ENCODE data around the gene PDXDC1. TPM values are rescaled to one million over a fixed set of nuclear protein-coding genes. Genes with fewer than 3 reads are reported as not detected.
"Not testable (repeated sequence)": the region's sequence is repeated elsewhere in the genome, so short reads cannot be mapped to it uniquely, and the experiment has no call there.

The PDXDC1 gene
- total RNA-seq, 2 donors from 2014 or later: 253 to 267 TPM

DNA sequence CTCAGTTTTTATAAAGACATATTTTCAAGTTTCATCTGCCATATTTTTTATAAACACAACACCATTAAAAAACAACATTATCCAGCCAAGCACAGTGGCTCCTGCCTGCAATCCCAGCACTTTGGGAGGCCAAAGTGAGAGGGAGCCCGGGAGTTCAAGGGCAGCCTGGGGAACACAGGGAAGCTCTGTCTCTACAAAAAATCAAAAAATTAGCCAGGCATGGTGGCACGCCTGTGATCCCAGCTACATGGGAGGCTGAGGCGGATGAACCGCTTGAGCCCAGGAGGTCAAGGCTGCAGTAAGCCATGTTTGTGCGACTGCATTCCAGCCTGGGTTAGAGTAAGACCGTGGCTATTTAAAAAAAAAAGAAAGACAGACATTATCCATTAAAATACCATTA, 98.3 kb downstream of the PDXDC1 start:
- no peak overlapping the region for H3K27ac ChIP-seq
- H3K4me1 ChIP-seq: no peaks in the 10 kb centered on the region
- intact Hi-C loops (cut with DNase I): loop anchor here (10.0 kb wide), 1 partner anchor 392 kb away; no protein-coding TSS in a partner anchor
- H3K27me3 ChIP-seq: no peaks in the 10 kb centered on the region
- peaks cover 4% of the 10 kb centered on the region for H3K36me3 ChIP-seq
- no peak for TF ChIP-seq CTCF (IDR thresholded peaks at IDR 0.05)
- DNase-seq: no peak
- H3K9me3 ChIP-seq: no peaks in the 10 kb centered on the region
- no peak overlapping the region for H3K4me3 ChIP-seq
- H3K9ac ChIP-seq (ENCODE audit: low read depth in 2 of 2, low read length in 2 of 2): no peak overlapping the region

DNA sequence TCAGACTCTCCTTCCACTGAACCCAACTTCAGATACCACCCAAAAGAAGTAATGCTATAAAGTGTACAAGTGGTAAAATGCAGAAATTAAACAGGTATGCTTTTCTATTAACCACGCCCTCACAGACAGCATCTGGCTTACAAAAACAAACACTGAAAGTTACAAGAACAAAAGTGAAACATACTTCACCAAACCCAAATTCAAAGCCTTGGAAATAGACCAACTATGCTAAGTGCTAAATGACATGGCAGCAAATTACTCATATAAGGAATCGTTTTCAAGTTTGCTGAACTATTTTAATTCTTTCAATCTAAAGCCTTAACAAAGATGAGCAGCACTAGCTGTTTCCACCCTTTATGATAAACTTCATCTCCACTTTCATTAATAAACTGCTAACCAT, 101.3 kb downstream of the PDXDC1 start:
- H3K36me3 ChIP-seq: not testable (repeated sequence)

GRCh38 chr16:15080883-15081282, 106.1 kb downstream of the PDXDC1 start:
- DNase-seq; H3K36me3 ChIP-seq; H3K4me3 ChIP-seq; intact Hi-C loops (cut with DNase I); H3K4me1 ChIP-seq; H3K9me3 ChIP-seq; H3K27me3 ChIP-seq; H3K9ac ChIP-seq (ENCODE audit: low read depth in 2 of 2, low read length in 2 of 2); H3K27ac ChIP-seq: not testable (repeated sequence)

More for the DNA sequence above, 101.3 kb downstream of the PDXDC1 start:
- not testable (repeated sequence) for H3K9ac ChIP-seq (ENCODE audit: low read depth in 2 of 2, low read length in 2 of 2); H3K4me1 ChIP-seq; H3K4me3 ChIP-seq; H3K27me3 ChIP-seq; H3K9me3 ChIP-seq; H3K27ac ChIP-seq; DNase-seq
- intact Hi-C loops (cut with DNase I): loop anchor here (10.0 kb wide), 1 partner anchor 389 kb away; no protein-coding TSS in a partner anchor

- H3K27me3 ChIP-seq; H3K9ac ChIP-seq (ENCODE audit: low read depth in 2 of 2, low read length in 2 of 2); H3K36me3 ChIP-seq; H3K27ac ChIP-seq; H3K4me1 ChIP-seq; DNase-seq; H3K4me3 ChIP-seq; H3K9me3 ChIP-seq; intact Hi-C loops (cut with DNase I): not testable (repeated sequence)
Measured at GRCh38 chr16:15082788-15083187, 108.0 kb downstream of the PDXDC1 start.

DNA sequence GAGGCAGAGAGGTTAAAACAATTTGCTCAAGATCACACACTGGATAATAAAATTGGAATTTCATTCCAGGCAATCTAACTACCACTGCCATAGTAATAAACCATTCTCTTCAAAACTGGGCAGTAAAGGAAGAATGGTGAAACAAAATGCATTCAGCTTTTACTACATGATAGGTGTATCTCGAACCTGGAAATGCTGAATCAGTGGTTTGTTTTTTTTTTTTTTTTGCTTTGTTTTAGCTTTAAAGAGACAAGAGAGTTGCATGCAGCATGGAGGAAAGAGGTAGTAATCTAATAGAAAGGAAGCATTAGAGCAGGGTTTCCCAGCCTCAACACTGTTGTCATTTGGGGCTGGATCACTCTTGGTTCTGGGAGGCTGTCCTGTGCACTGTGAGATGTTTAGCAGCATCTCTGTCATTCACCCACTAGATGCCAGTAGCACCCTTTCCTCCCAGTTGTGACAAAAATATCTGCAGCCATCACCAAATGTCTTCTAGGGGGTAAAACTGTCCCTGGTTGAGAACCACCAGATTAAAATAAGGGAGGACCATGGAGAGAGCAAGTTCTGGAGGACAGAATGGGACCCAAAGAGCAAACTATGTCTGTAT, 115.9 kb downstream of the PDXDC1 start:
- H3K9ac ChIP-seq (ENCODE audit: low read depth in 2 of 2, low read length in 2 of 2); H3K4me1 ChIP-seq; DNase-seq; H3K36me3 ChIP-seq; intact Hi-C loops (cut with DNase I); H3K4me3 ChIP-seq; H3K27me3 ChIP-seq; H3K9me3 ChIP-seq; H3K27ac ChIP-seq: not testable (repeated sequence)

DNA sequence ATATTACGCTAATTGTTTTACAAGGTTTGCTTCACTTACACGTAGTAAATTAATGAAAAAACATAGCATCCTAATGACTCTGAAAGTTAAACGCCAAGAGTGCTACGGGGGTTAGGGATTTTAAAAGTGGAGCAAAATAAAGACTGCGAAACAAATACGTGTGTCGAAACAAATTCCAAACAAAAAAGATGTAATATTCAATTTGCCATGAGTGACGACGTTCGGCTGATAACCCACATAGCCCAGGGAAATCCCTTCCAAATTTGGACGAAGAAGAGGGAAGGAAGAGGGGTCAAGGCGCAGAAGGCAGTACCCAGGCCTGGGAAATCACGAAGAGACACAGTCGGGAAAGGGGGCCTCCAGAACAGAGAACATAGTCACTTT, 118.7 kb downstream of the PDXDC1 start:
- H3K9me3 ChIP-seq; H3K4me1 ChIP-seq; H3K27me3 ChIP-seq; DNase-seq; H3K36me3 ChIP-seq; intact Hi-C loops (cut with DNase I); H3K27ac ChIP-seq: not testable (repeated sequence)
- Histone ChIP-seq H3K9ac (ENCODE audit: low read depth in 2 of 2, low read length in 2 of 2) (peak overlapping the region; percentile 64 to 76), H3K4me3 (peak overlapping the region; percentile 54)

GRCh38 chr16:15093955-15094827, 119.4 kb downstream of the PDXDC1 start, which contains the start of gene RRN3:
Gene RRN3 (minus strand): TSS chr16:15094272. CDS start chr16:15094233, 39 bp downstream.
- peak within 1 kb of the TSS; percentile 54 for H3K4me3 ChIP-seq
- intact Hi-C loops (cut with DNase I); H3K9me3 ChIP-seq; H3K36me3 ChIP-seq; H3K27me3 ChIP-seq; H3K4me1 ChIP-seq: not testable (repeated sequence)
- peak within 1 kb of the TSS; percentile 68 to 76 for H3K9ac ChIP-seq (ENCODE audit: low read depth in 2 of 2, low read length in 2 of 2)
- H3K27ac ChIP-seq: peak within 1 kb of the TSS; percentile 49
- DNase-seq: peak; percentile 95

DNA sequence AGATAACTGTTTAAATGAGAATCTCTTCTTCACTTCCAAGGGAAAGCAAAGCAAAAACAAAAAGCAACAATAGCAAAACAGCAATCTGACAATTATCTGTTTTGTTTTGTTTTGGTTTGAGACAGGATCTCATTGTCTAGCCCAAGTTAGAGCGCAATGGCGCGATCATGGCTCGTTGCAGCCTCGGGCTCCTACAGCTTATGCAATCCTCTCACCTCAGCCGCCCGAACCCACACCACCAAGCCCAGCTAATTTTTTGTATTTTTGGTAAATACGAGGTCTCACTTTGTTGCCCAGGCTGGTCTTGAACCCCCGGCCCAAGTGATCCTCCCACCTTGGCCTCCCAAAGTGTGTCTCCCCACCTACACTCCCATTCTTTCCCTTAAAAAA, 121.8 kb downstream of the PDXDC1 start:
- intact Hi-C loops (cut with DNase I): not testable (repeated sequence)

GRCh38 chr16:15099366-15099909, 124.6 kb downstream of the PDXDC1 start:
- intact Hi-C loops (cut with DNase I); H3K4me3 ChIP-seq; H3K9me3 ChIP-seq; H3K9ac ChIP-seq (ENCODE audit: low read depth in 2 of 2, low read length in 2 of 2); DNase-seq; H3K27ac ChIP-seq; H3K27me3 ChIP-seq; H3K36me3 ChIP-seq; H3K4me1 ChIP-seq: not testable (repeated sequence)

More for the DNA sequence above, 121.8 kb downstream of the PDXDC1 start:
- not testable (repeated sequence) for H3K4me1 ChIP-seq; H3K4me3 ChIP-seq; H3K9me3 ChIP-seq; H3K36me3 ChIP-seq; DNase-seq; H3K27me3 ChIP-seq; H3K27ac ChIP-seq; H3K9ac ChIP-seq (ENCODE audit: low read depth in 2 of 2, low read length in 2 of 2)

DNA sequence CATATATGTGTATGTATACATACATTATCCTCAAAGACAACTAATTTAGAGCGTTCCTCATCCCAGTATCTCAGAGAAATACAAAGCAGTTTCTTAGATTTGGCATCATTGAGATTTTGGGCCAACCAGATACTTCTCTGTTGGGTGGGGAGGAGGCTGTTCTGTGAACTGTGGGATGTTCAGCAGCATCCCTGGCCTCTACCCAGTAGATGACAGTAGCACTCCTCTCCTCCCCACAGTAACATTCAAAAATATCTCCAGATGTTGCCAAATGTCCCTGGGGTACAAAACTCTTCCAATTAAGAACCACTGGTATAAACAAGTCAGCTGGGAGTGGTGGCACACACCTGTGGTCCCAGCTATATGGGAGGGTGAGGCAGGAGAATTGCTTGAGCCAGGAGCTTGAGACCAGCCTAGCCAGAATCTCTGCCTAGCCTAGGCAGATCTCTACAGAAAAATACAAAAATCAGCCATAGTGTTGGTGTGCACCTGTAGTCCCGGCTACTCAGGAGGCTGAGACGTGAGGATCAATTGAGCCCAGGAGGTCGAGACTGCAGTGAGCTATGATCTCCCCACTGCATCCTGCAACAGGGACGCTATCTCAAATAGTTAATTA, 125.7 kb downstream of the PDXDC1 start:
- not testable (repeated sequence) for DNase-seq

DNA sequence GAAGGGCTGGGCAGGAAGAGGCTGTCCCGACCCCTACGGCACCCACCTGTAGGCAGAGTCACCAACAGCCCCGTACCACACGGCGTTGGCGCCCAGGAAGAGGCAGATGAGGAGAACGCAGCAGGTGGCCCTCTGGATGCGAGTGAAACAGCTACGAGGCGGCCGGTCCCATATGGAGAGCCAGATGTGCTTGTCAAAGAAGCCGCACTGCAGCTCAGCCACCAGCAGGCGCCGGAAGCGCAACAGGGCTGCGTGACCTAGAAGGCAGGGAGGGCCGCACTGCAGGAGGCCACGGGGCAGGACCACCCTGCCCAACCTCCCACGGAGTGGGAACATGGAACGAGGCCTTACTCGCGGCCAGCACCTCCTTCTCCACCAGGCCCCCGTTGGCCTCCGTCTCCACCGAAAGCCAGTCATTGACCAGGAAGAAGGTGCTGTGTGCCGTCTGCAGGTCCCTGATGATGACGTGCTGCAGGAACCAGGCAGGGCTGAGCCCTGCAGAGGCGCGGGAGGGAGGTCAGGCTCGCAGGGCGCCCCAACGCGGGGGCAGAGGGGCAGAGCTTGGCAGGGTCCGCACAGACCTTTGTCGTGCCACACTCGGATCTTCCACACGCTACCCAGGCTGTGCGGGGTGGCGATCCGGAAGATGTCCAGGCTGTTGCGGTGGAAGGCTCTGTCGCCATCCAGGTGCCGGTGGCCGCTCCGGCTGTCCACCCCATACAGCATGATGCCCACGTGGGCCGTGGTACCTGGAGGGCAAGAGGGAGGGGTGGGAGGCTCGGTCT, 153.0 kb downstream of the PDXDC1 start:
- intact Hi-C loops (cut with DNase I); H3K36me3 ChIP-seq; DNase-seq: not testable (repeated sequence)

More for the DNA sequence above, 125.7 kb downstream of the PDXDC1 start:
- H3K4me3 ChIP-seq; H3K27ac ChIP-seq; H3K27me3 ChIP-seq; intact Hi-C loops (cut with DNase I); H3K4me1 ChIP-seq; H3K9ac ChIP-seq (ENCODE audit: low read depth in 2 of 2, low read length in 2 of 2); H3K36me3 ChIP-seq; H3K9me3 ChIP-seq: not testable (repeated sequence)

More for the DNA sequence above, 153.0 kb downstream of the PDXDC1 start:
- not testable (repeated sequence) for H3K27me3 ChIP-seq; H3K9me3 ChIP-seq; H3K27ac ChIP-seq; H3K4me1 ChIP-seq; H3K9ac ChIP-seq (ENCODE audit: low read depth in 2 of 2, low read length in 2 of 2); H3K4me3 ChIP-seq
